ENCODE data around the gene CD177. TPM values are rescaled to one million over a fixed set of nuclear protein-coding genes. Genes with fewer than 3 reads are reported as not detected.

The CD177 gene
- total RNA-seq, 1 donor from 2014 or later: 0.38 TPM

DNA sequence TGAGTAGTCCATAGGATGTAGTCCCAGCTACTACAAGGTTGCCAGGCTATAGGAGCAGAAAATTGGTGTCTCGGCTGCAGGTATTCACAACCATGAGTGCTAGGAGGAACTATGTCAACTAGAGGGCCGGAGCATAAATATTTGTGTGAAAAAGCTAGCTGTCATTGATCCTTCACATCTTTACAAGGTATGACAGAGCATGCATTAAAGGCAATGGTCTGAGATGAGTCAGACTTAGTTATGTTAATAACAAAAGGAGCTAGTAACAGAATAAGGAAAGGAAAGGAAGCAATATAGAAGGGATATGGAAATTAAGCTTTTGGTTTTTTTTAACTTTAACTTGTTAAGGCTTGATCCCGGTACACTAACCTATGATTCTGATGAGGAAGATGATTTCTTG is 43.3 kb upstream of the CD177 start:
- no peak overlapping the region for H3K27ac Mint-ChIP-seq (ENCODE audit: unreplicated experiment)
- no peak overlapping the region for H3K4me3 Mint-ChIP-seq (ENCODE audit: unreplicated experiment)
- TF ChIP-seq, protein P1, sequence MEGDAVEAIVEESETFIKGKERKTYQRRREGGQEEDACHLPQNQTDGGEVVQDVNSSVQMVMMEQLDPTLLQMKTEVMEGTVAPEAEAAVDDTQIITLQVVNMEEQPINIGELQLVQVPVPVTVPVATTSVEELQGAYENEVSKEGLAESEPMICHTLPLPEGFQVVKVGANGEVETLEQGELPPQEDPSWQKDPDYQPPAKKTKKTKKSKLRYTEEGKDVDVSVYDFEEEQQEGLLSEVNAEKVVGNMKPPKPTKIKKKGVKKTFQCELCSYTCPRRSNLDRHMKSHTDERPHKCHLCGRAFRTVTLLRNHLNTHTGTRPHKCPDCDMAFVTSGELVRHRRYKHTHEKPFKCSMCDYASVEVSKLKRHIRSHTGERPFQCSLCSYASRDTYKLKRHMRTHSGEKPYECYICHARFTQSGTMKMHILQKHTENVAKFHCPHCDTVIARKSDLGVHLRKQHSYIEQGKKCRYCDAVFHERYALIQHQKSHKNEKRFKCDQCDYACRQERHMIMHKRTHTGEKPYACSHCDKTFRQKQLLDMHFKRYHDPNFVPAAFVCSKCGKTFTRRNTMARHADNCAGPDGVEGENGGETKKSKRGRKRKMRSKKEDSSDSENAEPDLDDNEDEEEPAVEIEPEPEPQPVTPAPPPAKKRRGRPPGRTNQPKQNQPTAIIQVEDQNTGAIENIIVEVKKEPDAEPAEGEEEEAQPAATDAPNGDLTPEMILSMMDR (IDR thresholded peaks at IDR 0.05; ENCODE audit: unreplicated experiment): no peak
- peaks cover 5% of the 10 kb centered on the region for H3K9me3 Mint-ChIP-seq (ENCODE audit: unreplicated experiment)
- peaks cover 10% of the 10 kb centered on the region for H3K27me3 Mint-ChIP-seq (ENCODE audit: unreplicated experiment)
- H3K4me1 Mint-ChIP-seq (ENCODE audit: unreplicated experiment): no peaks in the 10 kb centered on the region
- DNase-seq (ENCODE audit: low spot score): no peak
- peaks cover 7% of the 10 kb centered on the region for H3K36me3 Mint-ChIP-seq (ENCODE audit: low read depth, unreplicated experiment)

DNA sequence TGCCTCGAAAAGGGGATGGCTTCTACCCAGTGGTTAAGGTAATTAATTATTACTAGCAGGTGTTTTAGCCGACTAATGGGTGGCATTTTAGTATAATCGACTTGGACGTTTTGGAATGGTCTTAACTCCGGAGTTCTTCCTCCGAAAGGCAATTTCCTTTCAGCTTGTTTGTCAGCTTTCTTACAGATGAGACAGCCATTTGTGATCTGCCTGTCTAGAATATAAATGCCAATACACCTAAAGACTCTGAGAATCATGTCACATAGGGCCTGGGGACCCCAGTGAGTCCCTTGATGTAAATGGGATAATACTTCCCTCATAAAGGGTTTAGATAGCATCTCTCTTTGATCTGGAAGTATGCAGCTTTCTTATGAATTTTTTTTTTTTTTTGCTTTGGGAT is 42.2 kb upstream of the CD177 start:
- Mint-ChIP-seq H3K4me1 (ENCODE audit: unreplicated experiment) (no peaks in the 10 kb centered on the region), H3K4me3 (ENCODE audit: unreplicated experiment) (no peak overlapping the region), H3K27me3 (ENCODE audit: unreplicated experiment) (peaks cover 7% of the 10 kb centered on the region), H3K27ac (ENCODE audit: unreplicated experiment) (no peak overlapping the region), H3K36me3 (ENCODE audit: low read depth, unreplicated experiment) (peaks cover 7% of the 10 kb centered on the region), H3K9me3 (ENCODE audit: unreplicated experiment) (peaks cover 5% of the 10 kb centered on the region)
- TF ChIP-seq, protein P1 (IDR thresholded peaks at IDR 0.05; ENCODE audit: unreplicated experiment): no peak
- DNase-seq (ENCODE audit: low spot score): no peak

DNA sequence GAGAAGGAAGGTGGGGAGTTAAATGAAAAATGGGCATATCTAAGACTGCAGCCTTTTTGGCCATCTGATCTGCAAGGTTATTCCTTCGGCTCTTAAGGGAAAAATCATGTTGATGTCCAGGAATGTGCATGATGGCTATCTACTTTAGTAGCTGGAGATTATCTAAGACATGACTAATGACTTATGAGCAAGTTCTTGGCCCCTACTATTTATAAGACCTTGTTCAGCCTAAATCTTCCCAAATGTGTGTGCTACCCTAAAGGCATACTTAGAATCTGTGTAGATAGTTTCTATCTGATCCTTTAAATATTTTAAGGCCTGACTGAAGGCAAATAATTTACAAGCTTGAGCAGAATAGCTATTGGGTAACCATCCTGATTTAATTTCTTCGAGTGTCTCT is 41.8 kb upstream of the CD177 start:
- H3K4me1 Mint-ChIP-seq (ENCODE audit: unreplicated experiment): no peaks in the 10 kb centered on the region
- H3K9me3 Mint-ChIP-seq (ENCODE audit: unreplicated experiment): peaks cover 5% of the 10 kb centered on the region
- peaks cover 4% of the 10 kb centered on the region for H3K27me3 Mint-ChIP-seq (ENCODE audit: unreplicated experiment)
- peaks cover 7% of the 10 kb centered on the region for H3K36me3 Mint-ChIP-seq (ENCODE audit: low read depth, unreplicated experiment)
- no peak overlapping the region for H3K4me3 Mint-ChIP-seq (ENCODE audit: unreplicated experiment)
- TF ChIP-seq, protein P1 (IDR thresholded peaks at IDR 0.05; ENCODE audit: unreplicated experiment): no peak
- DNase-seq (ENCODE audit: low spot score): no peak
- H3K27ac Mint-ChIP-seq (ENCODE audit: unreplicated experiment): no peak overlapping the region

DNA sequence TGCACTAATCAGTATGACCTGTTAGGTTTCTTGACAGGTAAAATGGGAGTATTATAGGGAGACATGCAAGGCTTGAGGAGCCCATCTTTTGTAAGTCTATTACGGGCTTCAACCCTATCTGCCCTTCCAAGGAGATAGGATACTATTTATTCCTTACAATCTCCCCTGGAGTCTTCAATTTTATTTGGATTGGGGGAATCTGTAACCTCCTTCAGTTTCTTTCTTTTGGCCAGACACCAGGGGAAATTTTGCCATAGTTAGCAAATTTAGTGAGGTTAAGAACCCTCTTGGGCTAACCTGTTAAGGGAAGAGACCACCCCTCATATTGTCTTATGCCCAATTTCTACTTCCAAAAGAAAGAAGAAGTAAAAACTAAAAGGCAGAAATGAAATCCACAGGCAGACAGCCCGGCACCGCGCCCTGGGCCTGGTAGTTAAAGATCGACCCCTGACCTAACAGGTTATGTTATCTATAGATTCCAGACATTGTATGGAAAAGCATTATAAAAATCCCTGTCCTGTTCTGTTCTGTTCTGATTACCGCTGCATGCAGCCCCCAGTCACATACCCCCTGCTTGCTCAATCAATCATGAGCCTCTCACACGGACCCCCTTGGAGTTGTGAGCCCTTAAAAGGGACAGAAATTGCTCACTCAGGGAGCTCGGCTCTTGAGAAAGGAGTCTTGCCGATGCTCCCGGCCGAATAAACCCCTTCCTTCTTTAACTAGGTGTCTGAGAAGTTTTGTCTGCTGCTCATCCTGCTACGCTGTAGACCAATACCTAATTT is 39.6 kb upstream of the CD177 start:
- Mint-ChIP-seq H3K36me3 (ENCODE audit: low read depth, unreplicated experiment) (peaks cover 3% of the 10 kb centered on the region), H3K27ac (ENCODE audit: unreplicated experiment) (no peak overlapping the region), H3K9me3 (ENCODE audit: unreplicated experiment) (peaks cover 5% of the 10 kb centered on the region), H3K4me3 (ENCODE audit: unreplicated experiment) (no peak overlapping the region), H3K27me3 (ENCODE audit: unreplicated experiment) (peaks cover 4% of the 10 kb centered on the region), H3K4me1 (ENCODE audit: unreplicated experiment) (no peaks in the 10 kb centered on the region)
- no peak for DNase-seq (ENCODE audit: low spot score)
- TF ChIP-seq, protein P1 (IDR thresholded peaks at IDR 0.05; ENCODE audit: unreplicated experiment): no peak

DNA sequence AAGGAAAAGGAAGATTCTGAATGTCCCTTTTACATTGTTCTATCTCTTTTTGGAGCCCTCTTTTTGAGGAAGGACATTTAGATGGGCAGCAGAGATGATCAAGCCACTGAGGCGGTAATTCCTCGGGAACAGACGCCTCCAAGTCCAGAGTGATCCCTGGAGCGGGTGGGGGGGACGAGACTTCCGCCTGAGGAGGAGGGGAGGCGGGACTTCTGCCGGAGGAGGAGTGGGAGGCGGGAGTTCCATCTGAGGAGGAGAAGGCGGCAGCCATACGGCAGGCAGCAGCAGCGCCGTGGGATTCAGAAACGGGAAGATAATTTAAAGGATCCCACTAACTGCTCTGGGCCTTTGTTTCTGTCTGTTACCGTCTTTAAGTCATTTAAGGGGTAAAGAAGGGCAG is 37.6 kb upstream of the CD177 start:
- DNase-seq (ENCODE audit: low spot score): no peak
- TF ChIP-seq, protein P1 (IDR thresholded peaks at IDR 0.05; ENCODE audit: unreplicated experiment): no peak
- peaks cover 5% of the 10 kb centered on the region for H3K9me3 Mint-ChIP-seq (ENCODE audit: unreplicated experiment)
- H3K27me3 Mint-ChIP-seq (ENCODE audit: unreplicated experiment): no peaks in the 10 kb centered on the region
- no peak overlapping the region for H3K4me3 Mint-ChIP-seq (ENCODE audit: unreplicated experiment)
- peaks cover 3% of the 10 kb centered on the region for H3K36me3 Mint-ChIP-seq (ENCODE audit: low read depth, unreplicated experiment)
- no peaks in the 10 kb centered on the region for H3K4me1 Mint-ChIP-seq (ENCODE audit: unreplicated experiment)
- no peak overlapping the region for H3K27ac Mint-ChIP-seq (ENCODE audit: unreplicated experiment)

Measured in endothelial cell (in vitro differentiated cells).